SHP77 (cell line): ENCODE results near the gene ARPP21.

Source experiments
- DNase-seq, 2 experiments: peaks; one replicate each; lab custom pipeline; 2025; lab: John Stamatoyannopoulos, UW

ARPP21 gene

GRCh38 chr3:35641920-35642527 is 2.7 kb downstream of the ARPP21 start:
- DNase-seq, result no peak

- no peak for DNase-seq
These were observed 4.2 kb downstream of the ARPP21 start for GRCh38 chr3:35643495-35643894.

- no peak for DNase-seq
These were observed 5.1 kb downstream of the ARPP21 start for GRCh38 chr3:35644451-35644850.

- no peak for DNase-seq
These were observed 5.9 kb downstream of the ARPP21 start for GRCh38 chr3:35645189-35645588.

GRCh38 chr3:35646081-35646480 is 6.8 kb downstream of the ARPP21 start:
- DNase-seq, result no peak

- DNase-seq, result no peak
These were observed 8.1 kb downstream of the ARPP21 start for GRCh38 chr3:35647461-35647860.

- no peak for DNase-seq
These were observed 9.0 kb downstream of the ARPP21 start for GRCh38 chr3:35648347-35648746.

GRCh38 chr3:35649405-35649804 is 10.1 kb downstream of the ARPP21 start:
- no peak for DNase-seq

- no peak for DNase-seq
These were observed 12.1 kb downstream of the ARPP21 start for GRCh38 chr3:35651426-35651825.

GRCh38 chr3:35651851-35652250 is 12.5 kb downstream of the ARPP21 start:
- no peak for DNase-seq

GRCh38 chr3:35653347-35653746 is 14.0 kb downstream of the ARPP21 start:
- no peak for DNase-seq

GRCh38 chr3:35654476-35654875 is 15.2 kb downstream of the ARPP21 start:
- no peak for DNase-seq

- no peak for DNase-seq
These were observed 19.4 kb downstream of the ARPP21 start for GRCh38 chr3:35658686-35659085.

- peak; percentile 66 to 81 for DNase-seq
These were observed 20.4 kb downstream of the ARPP21 start for GRCh38 chr3:35659768-35660167.

GRCh38 chr3:35663471-35663870 is 24.1 kb downstream of the ARPP21 start:
- peak; percentile 68 to 78 for DNase-seq

GRCh38 chr3:35664460-35664919 is 25.2 kb downstream of the ARPP21 start:
- peak; percentile 96 to 97 for DNase-seq

GRCh38 chr3:35665390-35666055 is 26.2 kb downstream of the ARPP21 start:
- DNase-seq, result no peak

- DNase-seq, result no peak
These were observed 27.6 kb downstream of the ARPP21 start for GRCh38 chr3:35666888-35667287.

GRCh38 chr3:35670408-35670965 is 31.2 kb downstream of the ARPP21 start:
- no peak for DNase-seq

GRCh38 chr3:35671483-35671882 is 32.2 kb downstream of the ARPP21 start:
- no peak for DNase-seq

- DNase-seq, result no peak
These were observed 33.7 kb downstream of the ARPP21 start for GRCh38 chr3:35673017-35673416.

- DNase-seq, result no peak
These were observed 35.3 kb downstream of the ARPP21 start for GRCh38 chr3:35674451-35675109.

GRCh38 chr3:35675206-35675605 is 35.9 kb downstream of the ARPP21 start:
- no peak for DNase-seq
